HG03025 (cell line): ENCODE measurements around the gene IPO5.

Experiments used
- ATAC-seq: cut with Tn5 transposase; IDR thresholded peaks from one replicate; pipeline ENCODE4 v1.9.1; 2021; ENCODE audit warnings: mild to moderate bottlenecking, moderate library complexity; ENCODE audit not compliant: unreplicated experiment, low FRiP score

The IPO5 gene

DNA sequence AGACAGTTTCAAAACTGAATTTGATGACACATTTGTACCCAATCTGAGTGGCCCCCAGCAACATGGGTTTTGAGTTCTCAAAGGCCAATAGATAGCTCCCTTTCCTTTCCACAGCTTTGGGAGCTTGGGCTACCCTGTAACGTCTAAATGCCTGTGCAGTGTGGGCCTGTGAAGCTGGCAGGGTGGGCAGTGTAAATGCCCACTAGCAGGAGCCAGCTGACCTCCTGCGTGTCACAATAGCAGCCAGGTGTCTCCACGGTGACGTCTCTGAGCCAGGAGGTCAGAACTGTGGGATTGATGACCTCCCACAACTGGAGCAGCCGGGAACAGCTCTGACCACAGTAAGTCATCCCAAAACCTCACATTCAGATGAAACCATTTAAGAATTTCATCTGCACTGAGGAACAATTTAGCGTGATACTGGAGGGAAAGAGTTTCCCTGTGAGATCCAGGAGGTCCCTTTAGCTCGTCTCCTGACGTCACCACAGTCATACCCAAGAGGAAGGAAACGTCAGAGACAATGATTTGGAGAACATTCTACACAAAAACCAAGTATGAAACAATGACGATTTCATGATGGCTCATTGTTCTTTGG lies at the start of gene IPO5:
Gene IPO5 (plus strand): TSS at position 300 of the 595 bp plus-strand sequence. CDS start 23,022 bp downstream, outside the sequence.
- no peak for ATAC-seq

DNA sequence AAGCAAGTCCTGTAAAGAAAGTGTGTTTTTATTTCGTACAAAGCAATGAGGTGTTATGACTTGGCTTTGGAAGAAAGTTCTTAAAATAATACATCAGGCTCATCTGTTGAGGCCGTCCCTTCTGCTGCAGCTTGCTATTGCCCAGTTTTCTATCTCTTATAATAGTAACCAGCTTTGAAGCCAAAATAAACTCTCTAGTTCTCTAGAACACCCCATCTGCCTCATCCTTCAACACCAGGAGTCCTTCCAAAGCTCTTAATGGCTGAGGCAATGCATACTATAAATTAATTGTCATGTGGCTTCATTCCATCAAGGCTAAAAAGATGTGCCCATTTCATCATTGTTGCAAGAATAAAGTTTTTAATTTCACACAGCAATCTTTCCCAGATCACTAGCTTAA lies 49.4 kb upstream of the IPO5 start:
- no peak for ATAC-seq

- ATAC-seq, result no peak
Observed at GRCh38 chr13:97905517-97905916, 48.0 kb upstream of the IPO5 start.

DNA sequence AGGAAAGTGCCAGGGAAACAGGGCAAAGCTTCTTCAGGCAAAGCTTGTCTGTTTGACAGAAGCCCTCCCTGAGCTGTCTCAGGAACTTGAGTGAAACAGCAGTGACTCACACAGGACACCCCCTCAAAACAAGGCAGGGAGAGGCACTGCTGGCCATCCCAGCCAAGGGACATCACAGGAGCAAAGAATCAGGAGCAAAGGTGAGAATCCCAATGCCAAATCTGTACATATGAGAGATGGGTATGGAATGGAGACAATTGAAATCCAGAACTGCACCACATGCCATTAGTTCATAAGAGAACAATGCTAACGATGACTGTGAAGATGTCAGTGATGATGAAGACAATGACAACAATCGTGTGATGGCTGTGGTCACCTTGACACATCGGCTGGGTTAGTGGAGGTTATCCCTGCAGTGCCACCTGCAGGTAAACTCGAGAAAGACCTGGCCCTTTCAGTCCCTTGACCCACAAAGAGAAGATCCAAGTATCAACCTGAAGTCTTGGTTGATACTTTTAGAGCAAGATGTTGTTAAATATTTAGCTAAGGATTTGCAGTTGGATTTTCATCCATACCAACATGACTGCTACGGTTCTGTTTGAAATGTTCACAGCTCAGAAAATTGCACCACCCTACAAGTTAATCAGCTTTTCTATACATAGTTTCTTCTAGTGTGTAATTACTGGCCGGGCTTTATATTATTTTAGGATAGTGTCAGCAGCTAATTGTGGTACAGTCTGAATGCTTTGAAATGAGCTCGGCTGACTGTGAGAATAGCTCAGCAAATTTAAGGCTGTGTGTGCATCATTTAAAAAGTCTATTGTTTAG lies 42.0 kb upstream of the IPO5 start:
- no peak for ATAC-seq

GRCh38 chr13:97912139-97912535 lies 41.3 kb upstream of the IPO5 start:
- ATAC-seq, result no peak

GRCh38 chr13:97913206-97913605 lies 40.3 kb upstream of the IPO5 start:
- ATAC-seq, result no peak

- no peak for ATAC-seq
Observed at GRCh38 chr13:97914540-97914939, 38.9 kb upstream of the IPO5 start.

DNA sequence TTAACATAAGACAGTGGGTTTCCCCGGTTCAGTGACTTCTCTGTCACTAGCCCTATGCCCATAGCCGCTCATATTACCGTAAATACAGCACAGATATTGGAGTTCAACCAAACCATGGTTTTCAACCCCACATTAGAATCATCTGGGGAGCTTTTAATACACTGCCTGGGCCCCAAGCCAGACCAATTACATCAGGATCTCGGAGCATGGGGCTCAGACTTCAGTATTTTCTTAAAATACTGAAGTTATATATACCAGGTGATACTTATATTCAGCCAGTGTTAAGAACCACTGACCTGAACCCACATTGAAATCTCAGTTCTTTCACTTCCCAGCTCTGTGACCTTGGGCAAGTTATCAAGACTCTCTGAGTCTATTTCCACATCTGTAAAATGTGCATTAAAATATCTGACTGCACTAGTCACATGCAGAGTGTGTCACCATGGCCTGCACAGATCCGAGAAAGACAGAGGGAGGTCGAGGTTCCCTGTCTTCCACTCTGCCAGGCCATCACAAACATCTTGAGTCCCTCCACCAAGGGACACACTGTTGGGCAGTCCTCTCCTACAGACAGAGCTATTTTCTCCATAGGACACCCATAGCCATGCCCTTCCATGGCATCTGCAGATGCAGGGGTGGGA lies 32.2 kb upstream of the IPO5 start:
- ATAC-seq, result no peak

DNA sequence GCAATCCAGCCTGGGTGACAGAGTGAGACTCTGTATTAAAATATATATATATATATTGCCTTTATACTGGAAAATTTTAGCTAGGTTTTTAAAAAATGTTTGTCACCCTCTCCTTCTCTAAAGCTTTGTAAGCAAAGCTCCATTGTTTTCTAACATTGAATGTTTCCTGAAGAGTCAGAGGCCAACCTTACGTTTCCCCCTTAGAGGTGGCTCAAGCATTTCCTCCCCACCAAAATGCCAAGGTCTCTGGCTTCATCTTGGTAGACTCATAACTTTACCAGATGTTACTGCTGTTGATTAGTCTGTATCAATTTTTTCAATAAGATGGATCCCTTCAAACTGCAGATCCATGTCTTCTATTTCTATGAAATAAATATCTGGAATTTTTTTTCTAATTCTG lies 25.2 kb upstream of the IPO5 start:
- no peak for ATAC-seq

DNA sequence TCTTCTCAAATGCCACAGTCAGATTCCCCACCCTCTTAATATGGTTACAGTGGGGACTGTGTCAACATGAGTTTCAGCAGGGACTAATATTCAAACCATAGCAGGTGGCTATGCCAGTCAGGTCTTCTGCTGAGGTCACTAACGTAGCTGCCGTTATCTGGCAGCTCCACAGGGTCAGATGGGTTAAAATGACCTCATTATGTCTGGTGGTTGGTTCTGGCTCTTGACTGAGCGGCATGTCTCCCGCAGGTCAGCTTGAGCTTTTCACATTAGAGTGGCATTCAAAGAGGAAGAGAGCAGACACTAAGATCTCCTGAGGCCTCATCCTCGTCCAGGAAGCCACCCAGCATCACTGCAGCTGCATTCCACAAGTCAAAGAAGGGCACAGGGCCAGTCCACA lies 21.4 kb upstream of the IPO5 start:
- ATAC-seq, result no peak

- ATAC-seq, result no peak
Observed at GRCh38 chr13:97932647-97933046, 20.8 kb upstream of the IPO5 start.

GRCh38 chr13:97933776-97934175 lies 19.7 kb upstream of the IPO5 start:
- no peak for ATAC-seq

DNA sequence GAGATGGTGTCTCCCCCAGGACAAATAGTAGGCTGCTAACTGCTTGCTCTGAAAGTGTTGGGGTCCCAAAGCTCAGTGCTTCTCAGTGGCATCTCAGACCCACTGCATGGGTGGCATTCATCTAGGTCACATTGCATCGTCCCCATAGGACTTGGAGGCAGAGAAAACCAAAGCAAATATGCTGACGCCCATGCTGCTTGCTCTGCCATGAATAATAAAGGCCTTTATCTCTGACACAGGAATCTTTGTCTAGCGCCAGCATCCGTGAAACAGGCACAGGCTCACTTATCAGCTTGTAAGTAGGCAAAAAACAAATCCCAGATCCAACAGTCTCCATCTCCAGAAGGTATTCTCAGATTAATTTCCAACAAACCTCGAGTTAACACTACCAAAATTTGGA lies 18.9 kb upstream of the IPO5 start:
- ATAC-seq, result no peak

GRCh38 chr13:97935071-97935470 lies 18.4 kb upstream of the IPO5 start:
- no peak for ATAC-seq

- no peak for ATAC-seq
Observed at GRCh38 chr13:97936036-97936435, 17.4 kb upstream of the IPO5 start.

- no peak for ATAC-seq
Observed at GRCh38 chr13:97938706-97939475, 14.6 kb upstream of the IPO5 start.

DNA sequence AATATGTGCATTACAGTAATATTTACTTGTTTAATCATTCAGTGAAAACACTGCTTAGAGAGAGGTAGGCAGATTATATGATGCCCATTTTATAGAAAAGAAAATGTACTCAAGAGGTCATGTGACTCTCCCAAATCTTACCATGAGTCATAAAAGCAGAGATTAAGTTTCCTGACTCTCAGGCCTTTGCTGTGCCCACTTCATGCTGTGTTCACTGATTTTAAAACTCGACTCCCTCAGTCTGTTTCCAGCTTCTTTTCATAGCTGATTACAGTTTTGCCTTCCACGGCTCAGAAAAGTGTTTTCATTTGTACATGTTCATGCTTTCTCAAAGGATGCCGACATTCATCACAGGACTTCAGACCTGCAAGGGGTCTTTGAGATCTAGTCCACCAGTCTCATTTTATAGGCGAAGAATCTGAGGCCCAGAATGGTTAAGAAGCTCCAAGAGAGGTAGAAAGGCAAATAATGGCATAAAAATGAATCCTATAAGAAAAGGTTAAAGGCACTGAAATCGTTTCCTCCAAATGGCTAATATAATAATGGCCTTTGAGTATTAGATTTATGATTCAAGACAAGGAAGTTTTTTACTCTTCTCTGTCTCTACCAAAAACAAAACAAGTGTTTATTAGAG lies 9.0 kb upstream of the IPO5 start:
- no peak for ATAC-seq

GRCh38 chr13:97945342-97945741 lies 8.1 kb upstream of the IPO5 start:
- no peak for ATAC-seq

GRCh38 chr13:97945792-97946419 lies 7.6 kb upstream of the IPO5 start:
- no peak for ATAC-seq

GRCh38 chr13:97946951-97947588 lies 6.4 kb upstream of the IPO5 start:
- ATAC-seq, result no peak
